ENCODE results near the gene TNRC6C. TPM values are rescaled to one million over a fixed set of nuclear protein-coding genes. Genes with fewer than 3 reads are reported as not detected.

The TNRC6C gene
- total and polyA plus RNA-seq, 2 experiments from 2014 or later = 10.1 to 16.6 TPM

- H3K4me2 ChIP-seq = no peak overlapping the region
Measured at GRCh38 chr17:78144147-78144719, 185.7 kb downstream of the TNRC6C start.

GRCh38 chr17:78144736-78145641 is 186.5 kb downstream of the TNRC6C start:
- Histone ChIP-seq H3K27ac (ENCODE audit: low read depth) (no peak overlapping the region), H4K20me1 (replicated peaks; ENCODE audit: insufficient read depth) (no peaks in the 10 kb centered on the region)
- H3K4me1 Mint-ChIP-seq = peaks cover 5% of the 10 kb centered on the region; the same call in 2 of the 3 replicates

More at GRCh38 chr17:78144147-78144719, 185.7 kb downstream of the TNRC6C start:
- Histone ChIP-seq H3K36me3 (ENCODE audit: insufficient read depth) (no peaks in the 10 kb centered on the region), H2AFZ (no peak overlapping the region), H3F3A (replicated peaks; ENCODE audit: low read depth) (0 out of 2 replicates have a peak, but pooled peaks cover 4% of the 10 kb centered on the region), H3K79me2 (replicated peaks; ENCODE audit: insufficient read depth) (no peaks in the 10 kb centered on the region), H4K20me1 (replicated peaks; ENCODE audit: insufficient read depth) (no peaks in the 10 kb centered on the region), H3K4me1 (ENCODE audit: insufficient read depth) (peaks cover 5% of the 10 kb centered on the region; the same call in 1 of the 2 replicates), H3K4me3 (no peak overlapping the region), H3K9me2 (ENCODE audit: insufficient read depth) (no peaks in the 10 kb centered on the region), H3K27me3 (ENCODE audit: insufficient read depth) (0 out of 2 replicates have a peak, but pooled peaks cover 3% of the 10 kb centered on the region), H3K27ac (ENCODE audit: low read depth) (no peak overlapping the region)
- DNase-seq (ENCODE audit: low spot score) = no peak
- no peak for ATAC-seq
- no peak for TF ChIP-seq POLR2AphosphoS5 (IDR thresholded peaks at IDR 0.05; ENCODE audit: low read depth)
- no peak overlapping the region for H3K4me3 Mint-ChIP-seq
- peaks cover 6% of the 10 kb centered on the region for H3K27me3 Mint-ChIP-seq (ENCODE audit: insufficient read depth, low read depth, poor library complexity)
- no peaks in the 10 kb centered on the region for H3K36me3 Mint-ChIP-seq (ENCODE audit: low read depth)
- H3K27ac Mint-ChIP-seq = no peak overlapping the region
- peaks cover 7% of the 10 kb centered on the region; the same call in 2 of the 3 replicates for H3K4me1 Mint-ChIP-seq
- H3K9me3 Mint-ChIP-seq = no peaks in the 10 kb centered on the region; the same call in 2 of the 3 replicates

More at GRCh38 chr17:78144736-78145641, 186.5 kb downstream of the TNRC6C start:
- no peak overlapping the region for H3K4me2 ChIP-seq
- Mint-ChIP-seq H3K4me3 (no peak overlapping the region), H3K27me3 (ENCODE audit: insufficient read depth, low read depth, poor library complexity) (peaks cover 4% of the 10 kb centered on the region), H3K27ac (no peak overlapping the region), H3K9me3 (no peaks in the 10 kb centered on the region; the same call in 2 of the 3 replicates), H3K36me3 (ENCODE audit: low read depth) (no peaks in the 10 kb centered on the region)
- H3K9me2 ChIP-seq (ENCODE audit: insufficient read depth) = no peaks in the 10 kb centered on the region
- H3K36me3 ChIP-seq (ENCODE audit: insufficient read depth) = no peaks in the 10 kb centered on the region
- H3K79me2 ChIP-seq (replicated peaks; ENCODE audit: insufficient read depth) = no peaks in the 10 kb centered on the region
- 0 out of 2 replicates have a peak, but pooled peaks cover 1% of the 10 kb centered on the region for H3F3A ChIP-seq (replicated peaks; ENCODE audit: low read depth)
- no peak for ATAC-seq
- H3K4me1 ChIP-seq (ENCODE audit: insufficient read depth) = peaks cover 2% of the 10 kb centered on the region; the same call in 1 of the 2 replicates
- DNase-seq (ENCODE audit: low spot score) = no peak
- H3K27me3 ChIP-seq (ENCODE audit: insufficient read depth) = 0 out of 2 replicates have a peak, but pooled peaks cover 3% of the 10 kb centered on the region
- H3K4me3 ChIP-seq = no peak overlapping the region
- TF ChIP-seq STAT1 (IDR thresholded peaks at IDR 0.05; ENCODE audit: unreplicated experiment) = no peak
- TF ChIP-seq ZNF331 (CRISPR knock-in tag; IDR thresholded peaks at IDR 0.05; ENCODE audit: low read depth) = no peak
- no peak for TF ChIP-seq EZH2phosphoT487 (IDR thresholded peaks at IDR 0.05; ENCODE audit: unreplicated experiment)
- TF ChIP-seq ETS1 (IDR thresholded peaks at IDR 0.05) = no peak
- no peak for TF ChIP-seq CTCF (conservative IDR thresholded peaks at IDR 0.05; ENCODE audit: low read depth in 2 of 2)
- H2AFZ ChIP-seq = no peak overlapping the region

Measured in GM23338 (cell line).